Measurements from ENCODE around the gene ATOH1. TPM values are rescaled to one million over a fixed set of nuclear protein-coding genes. Genes with fewer than 3 reads are reported as not detected.

Gene ATOH1
- total RNA-seq, 1 donor from 2014 or later: not detected

DNA sequence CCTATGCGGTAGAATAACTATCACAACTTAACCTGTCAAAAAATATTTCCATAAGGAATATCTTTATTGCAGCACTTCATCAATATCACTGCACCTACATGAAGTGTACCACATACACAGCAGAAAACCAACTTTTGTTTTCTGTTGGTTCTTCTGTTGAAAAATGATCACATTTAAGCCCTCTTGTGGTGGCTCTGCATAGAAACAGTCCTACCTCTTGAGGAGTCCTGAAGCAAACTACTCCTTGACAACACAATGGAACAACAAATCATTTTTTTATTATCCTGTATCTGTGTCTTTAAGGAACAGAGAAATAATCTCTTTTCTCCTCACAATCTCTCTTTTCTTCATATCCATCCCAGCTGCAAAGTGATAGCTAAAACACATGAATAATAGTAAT is 39.8 kb upstream of the ATOH1 start:
- DNase-seq (ENCODE audit: low spot score in 2 of 2, unreplicated experiment in 2 of 2): no peak
- no peaks in the 10 kb centered on the region for H3K4me1 Mint-ChIP-seq
- H3K36me3 Mint-ChIP-seq: no peaks in the 10 kb centered on the region
- no peak overlapping the region for H3K4me3 Mint-ChIP-seq
- TF ChIP-seq, protein P1, sequence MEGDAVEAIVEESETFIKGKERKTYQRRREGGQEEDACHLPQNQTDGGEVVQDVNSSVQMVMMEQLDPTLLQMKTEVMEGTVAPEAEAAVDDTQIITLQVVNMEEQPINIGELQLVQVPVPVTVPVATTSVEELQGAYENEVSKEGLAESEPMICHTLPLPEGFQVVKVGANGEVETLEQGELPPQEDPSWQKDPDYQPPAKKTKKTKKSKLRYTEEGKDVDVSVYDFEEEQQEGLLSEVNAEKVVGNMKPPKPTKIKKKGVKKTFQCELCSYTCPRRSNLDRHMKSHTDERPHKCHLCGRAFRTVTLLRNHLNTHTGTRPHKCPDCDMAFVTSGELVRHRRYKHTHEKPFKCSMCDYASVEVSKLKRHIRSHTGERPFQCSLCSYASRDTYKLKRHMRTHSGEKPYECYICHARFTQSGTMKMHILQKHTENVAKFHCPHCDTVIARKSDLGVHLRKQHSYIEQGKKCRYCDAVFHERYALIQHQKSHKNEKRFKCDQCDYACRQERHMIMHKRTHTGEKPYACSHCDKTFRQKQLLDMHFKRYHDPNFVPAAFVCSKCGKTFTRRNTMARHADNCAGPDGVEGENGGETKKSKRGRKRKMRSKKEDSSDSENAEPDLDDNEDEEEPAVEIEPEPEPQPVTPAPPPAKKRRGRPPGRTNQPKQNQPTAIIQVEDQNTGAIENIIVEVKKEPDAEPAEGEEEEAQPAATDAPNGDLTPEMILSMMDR (IDR thresholded peaks at IDR 0.05; ENCODE audit: unreplicated experiment): peak; percentile 67
- no peak overlapping the region for H3K27ac Mint-ChIP-seq
- H3K27me3 Mint-ChIP-seq (ENCODE audit: low read depth): peaks cover 13% of the 10 kb centered on the region
- H3K9me3 Mint-ChIP-seq: no peaks in the 10 kb centered on the region

DNA sequence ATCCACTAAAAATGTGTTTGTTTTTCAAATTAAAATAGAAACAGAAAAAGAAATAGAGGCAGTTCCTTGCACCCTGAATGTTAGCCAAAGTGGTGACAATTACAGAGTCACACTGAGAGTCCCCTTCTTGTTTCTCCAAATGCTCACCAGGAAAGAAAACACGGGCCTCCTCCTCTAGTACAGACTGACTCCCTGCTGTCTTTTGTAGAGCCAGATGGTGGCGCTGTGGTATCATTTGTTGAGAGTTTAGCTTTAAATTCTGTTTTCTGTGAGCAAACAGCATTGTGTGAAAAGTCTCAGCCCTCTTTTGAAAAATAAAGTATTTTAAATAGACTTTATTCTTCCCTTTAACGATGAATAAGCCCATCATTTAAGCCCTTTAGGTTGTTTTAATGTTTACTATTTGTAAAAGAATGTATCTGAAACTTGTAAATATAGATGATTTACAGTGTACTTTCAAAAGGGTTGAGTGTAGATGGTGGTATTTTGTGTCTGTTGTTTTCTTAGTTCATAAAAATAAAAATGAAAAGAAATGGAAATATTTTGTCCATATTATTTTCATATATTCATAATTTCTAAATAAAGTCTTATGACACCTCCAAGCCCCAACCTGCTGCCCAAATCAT is 36.9 kb upstream of the ATOH1 start:
- H3K36me3 Mint-ChIP-seq: no peaks in the 10 kb centered on the region
- peak; percentile 36 to 71 for DNase-seq (ENCODE audit: low spot score in 2 of 2, unreplicated experiment in 2 of 2)
- H3K4me3 Mint-ChIP-seq: no peak overlapping the region
- TF ChIP-seq, protein P1 (IDR thresholded peaks at IDR 0.05; ENCODE audit: unreplicated experiment): peak; percentile 78
- no peaks in the 10 kb centered on the region for H3K9me3 Mint-ChIP-seq
- H3K4me1 Mint-ChIP-seq: no peaks in the 10 kb centered on the region
- peaks cover 30% of the 10 kb centered on the region for H3K27me3 Mint-ChIP-seq (ENCODE audit: low read depth)
- no peak overlapping the region for H3K27ac Mint-ChIP-seq

DNA sequence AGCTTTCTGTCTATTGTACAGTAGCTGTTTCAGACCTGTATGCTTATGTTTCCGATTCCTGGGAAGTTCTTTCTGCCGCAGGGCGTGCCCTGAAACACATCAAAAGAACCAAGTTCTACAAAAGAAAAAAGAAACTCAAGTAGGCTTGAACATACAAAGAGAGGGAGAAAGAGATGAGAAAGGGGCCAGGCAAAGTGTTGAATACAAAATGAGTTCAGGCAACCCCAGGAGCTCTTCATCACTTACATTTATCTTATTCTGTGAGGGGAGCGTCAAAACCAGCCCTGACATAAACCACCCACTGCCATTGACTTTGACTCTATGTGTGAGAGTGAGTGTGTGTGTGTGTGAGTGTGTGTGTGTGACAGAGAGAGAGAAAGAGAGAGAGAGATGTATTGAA is 26.5 kb upstream of the ATOH1 start:
- Mint-ChIP-seq H3K27me3 (ENCODE audit: low read depth) (peaks cover 41% of the 10 kb centered on the region), H3K4me1 (no peaks in the 10 kb centered on the region), H3K4me3 (no peak overlapping the region), H3K27ac (no peak overlapping the region), H3K36me3 (no peaks in the 10 kb centered on the region), H3K9me3 (no peaks in the 10 kb centered on the region)
- TF ChIP-seq, protein P1 (IDR thresholded peaks at IDR 0.05; ENCODE audit: unreplicated experiment): no peak
- DNase-seq (ENCODE audit: low spot score in 2 of 2, unreplicated experiment in 2 of 2): no peak

DNA sequence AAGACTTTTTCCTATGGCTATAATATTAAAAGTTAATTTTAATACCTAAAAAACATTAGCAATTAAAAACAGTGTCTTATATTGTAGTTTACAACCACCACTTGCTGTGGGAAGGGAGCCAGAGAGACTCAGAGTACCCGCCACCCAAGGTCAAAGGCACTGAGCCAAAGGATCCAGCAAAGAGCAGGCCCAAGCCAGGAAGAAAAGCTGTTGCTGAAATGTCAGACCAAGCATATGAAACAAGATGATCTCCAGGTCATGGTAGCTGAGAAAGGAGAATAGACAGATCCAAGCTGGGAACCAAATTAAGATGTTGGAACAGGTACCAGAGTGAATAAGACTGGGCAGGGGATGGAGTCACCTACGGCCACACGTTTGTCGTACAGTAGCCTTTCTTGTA is 18.8 kb upstream of the ATOH1 start:
- DNase-seq (ENCODE audit: low spot score in 2 of 2, unreplicated experiment in 2 of 2): no peak
- H3K4me3 Mint-ChIP-seq: no peak overlapping the region
- H3K27ac Mint-ChIP-seq: no peak overlapping the region
- H3K36me3 Mint-ChIP-seq: no peaks in the 10 kb centered on the region
- H3K4me1 Mint-ChIP-seq: peaks cover 5% of the 10 kb centered on the region
- TF ChIP-seq, protein P1 (IDR thresholded peaks at IDR 0.05; ENCODE audit: unreplicated experiment): no peak
- H3K9me3 Mint-ChIP-seq: no peaks in the 10 kb centered on the region
- peaks cover 68% of the 10 kb centered on the region for H3K27me3 Mint-ChIP-seq (ENCODE audit: low read depth)

DNA sequence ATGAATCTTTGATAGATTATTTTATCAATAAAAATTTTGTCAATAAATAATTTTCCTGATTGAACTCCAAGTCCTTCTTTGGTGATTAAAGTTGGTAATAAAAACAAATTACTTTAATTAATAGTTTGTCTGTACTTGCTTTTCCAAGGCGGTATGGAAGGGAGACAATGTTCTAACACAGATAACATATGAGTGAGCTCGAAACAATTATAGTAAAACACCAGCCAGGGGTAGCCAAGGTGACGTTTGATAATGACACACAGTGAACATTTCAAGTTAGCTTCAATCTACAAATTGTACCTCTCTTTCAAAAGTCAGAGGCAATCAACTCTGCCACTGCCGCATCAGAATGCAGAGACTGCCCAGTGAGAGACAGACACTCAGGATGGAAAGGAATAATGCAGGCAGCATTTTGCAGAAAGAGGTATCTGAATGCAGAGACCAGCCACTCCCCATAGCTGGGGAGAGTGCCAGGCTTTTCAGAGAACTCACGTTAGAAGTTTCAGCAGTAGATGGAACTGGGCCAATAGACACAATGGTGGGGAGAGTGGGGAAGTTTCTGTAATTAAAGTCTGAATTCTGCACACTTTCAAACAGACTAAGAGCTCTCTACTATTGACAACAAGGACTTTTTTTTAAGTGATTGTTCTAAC is 18.1 kb upstream of the ATOH1 start:
- H3K27me3 Mint-ChIP-seq (ENCODE audit: low read depth): peaks cover 73% of the 10 kb centered on the region
- DNase-seq (ENCODE audit: low spot score in 2 of 2, unreplicated experiment in 2 of 2): no peak
- TF ChIP-seq, protein P1 (IDR thresholded peaks at IDR 0.05; ENCODE audit: unreplicated experiment): no peak
- no peaks in the 10 kb centered on the region for H3K36me3 Mint-ChIP-seq
- no peak overlapping the region for H3K4me3 Mint-ChIP-seq
- H3K9me3 Mint-ChIP-seq: no peaks in the 10 kb centered on the region
- peaks cover 5% of the 10 kb centered on the region for H3K4me1 Mint-ChIP-seq
- no peak overlapping the region for H3K27ac Mint-ChIP-seq
